OCI-LY3 (cell line): ENCODE data around the gene NRP1.

Source experiments
- EZH2phosphoT487 ChIP-seq: fragments of 200-600 bp; shearing (Covaris generic); IDR thresholded peaks from 2 replicates; pipeline ENCODE4 v1.6.1; 2018; ENCODE audit warnings: antibody characterized with exemption, mixed run types, low read depth
- TF ChIP-seq, protein P1 (sequence below): fragments of 200-600, 300-600 bp; sonication (generic); IDR thresholded peaks from 2 replicates; pipeline ENCODE4 v1.5.1; 2014; ENCODE audit warnings: antibody characterized with exemption, low read length, low read depth

DNA sequence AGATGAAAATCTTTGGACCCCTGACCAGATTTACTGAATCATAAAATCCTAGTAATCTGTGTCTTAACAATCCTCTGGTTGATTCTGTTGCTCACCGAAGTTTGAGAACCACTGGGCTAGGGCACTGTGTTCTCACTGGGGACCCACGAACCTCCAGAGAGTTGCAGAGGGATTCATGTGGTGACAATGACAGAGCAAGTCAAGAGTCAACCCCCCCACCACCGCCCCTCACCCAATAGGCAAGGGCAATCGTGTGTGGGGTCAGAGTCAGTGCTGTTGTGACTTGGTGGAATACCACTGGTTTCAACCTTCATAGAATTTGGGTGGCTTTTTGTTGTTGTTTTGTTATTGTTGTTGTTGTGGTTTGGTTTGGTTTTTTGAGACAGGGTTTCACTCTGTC, 23.5 kb upstream of the NRP1 start:
- TF ChIP-seq, protein P1, sequence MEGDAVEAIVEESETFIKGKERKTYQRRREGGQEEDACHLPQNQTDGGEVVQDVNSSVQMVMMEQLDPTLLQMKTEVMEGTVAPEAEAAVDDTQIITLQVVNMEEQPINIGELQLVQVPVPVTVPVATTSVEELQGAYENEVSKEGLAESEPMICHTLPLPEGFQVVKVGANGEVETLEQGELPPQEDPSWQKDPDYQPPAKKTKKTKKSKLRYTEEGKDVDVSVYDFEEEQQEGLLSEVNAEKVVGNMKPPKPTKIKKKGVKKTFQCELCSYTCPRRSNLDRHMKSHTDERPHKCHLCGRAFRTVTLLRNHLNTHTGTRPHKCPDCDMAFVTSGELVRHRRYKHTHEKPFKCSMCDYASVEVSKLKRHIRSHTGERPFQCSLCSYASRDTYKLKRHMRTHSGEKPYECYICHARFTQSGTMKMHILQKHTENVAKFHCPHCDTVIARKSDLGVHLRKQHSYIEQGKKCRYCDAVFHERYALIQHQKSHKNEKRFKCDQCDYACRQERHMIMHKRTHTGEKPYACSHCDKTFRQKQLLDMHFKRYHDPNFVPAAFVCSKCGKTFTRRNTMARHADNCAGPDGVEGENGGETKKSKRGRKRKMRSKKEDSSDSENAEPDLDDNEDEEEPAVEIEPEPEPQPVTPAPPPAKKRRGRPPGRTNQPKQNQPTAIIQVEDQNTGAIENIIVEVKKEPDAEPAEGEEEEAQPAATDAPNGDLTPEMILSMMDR, result no peak
- no peak for TF ChIP-seq EZH2phosphoT487
